Astrocyte (in vitro differentiated cells and primary cell): ENCODE measurements around the gene KDSR. TPM values are rescaled to one million over a fixed set of nuclear protein-coding genes. Genes with fewer than 3 reads are reported as not detected.

Experiments used
- DNase-seq: peaks from one replicate; pipeline ENCODE4 v3.0.0-alpha.2; 2010; ENCODE audit warnings: low read depth
- FAIRE-seq: peaks from 2 replicates; lab custom pipeline; 2011; peaks lifted over from hg19 to GRCh38; lab: Jason Lieb, UNC
- H2AFZ ChIP-seq: 2 replicates; pipeline ENCODE4 v1.6.0; 2012; ENCODE audit warnings: low read depth, low read length, inconsistent platforms
- H3K27ac ChIP-seq: 2 replicates; pipeline ENCODE4 v1.5.1; 2011; ENCODE audit warnings: low read depth, low read length, inconsistent platforms
- H3K27me3 ChIP-seq: 2 replicates; pipeline ENCODE4 v1.6.0; 2011; ENCODE audit warnings: low read length, inconsistent platforms; ENCODE audit not compliant: insufficient read depth
- H3K36me3 ChIP-seq: 2 replicates; pipeline ENCODE4 v1.5.1; 2011; ENCODE audit warnings: low read length, inconsistent platforms; ENCODE audit not compliant: insufficient read depth
- H3K4me1 ChIP-seq: 2 replicates; pipeline ENCODE4 v1.5.1; 2011; ENCODE audit warnings: low read length, inconsistent platforms; ENCODE audit not compliant: insufficient read depth
- H3K4me2 ChIP-seq: 2 replicates; pipeline ENCODE4 v1.6.0; 2012; ENCODE audit warnings: low read length, inconsistent platforms
- H3K4me3 ChIP-seq: 2 replicates; pipeline ENCODE4 v1.5.1; 2011; ENCODE audit warnings: low read depth, mild to moderate bottlenecking, low read length, inconsistent platforms; ENCODE audit not compliant: insufficient read depth
- H3K79me2 ChIP-seq: 2 replicates; pipeline ENCODE4 v1.6.0; 2012; ENCODE audit warnings: mild to moderate bottlenecking, low read length, inconsistent platforms; ENCODE audit not compliant: insufficient read depth
- H3K9ac ChIP-seq: 2 replicates; pipeline ENCODE4 v1.6.0; 2012; ENCODE audit warnings: mild to moderate bottlenecking, low read length, inconsistent platforms
- H3K9me3 ChIP-seq: 2 replicates; pipeline ENCODE4 v1.5.1; 2012; ENCODE audit warnings: low read depth, mild to moderate bottlenecking, low read length, inconsistent platforms; ENCODE audit not compliant: insufficient read depth
- H4K20me1 ChIP-seq: 2 replicates; pipeline ENCODE4 v1.6.0; 2012; ENCODE audit warnings: low read length, inconsistent platforms; ENCODE audit not compliant: insufficient read depth
- H3K27ac Mint-ChIP-seq: one replicate; pipeline ENCODE4 v1.8.0; 2021; ENCODE audit warnings: mild to moderate bottlenecking, mixed read lengths; ENCODE audit not compliant: unreplicated experiment
- H3K27me3 Mint-ChIP-seq: one replicate; pipeline ENCODE4 v1.8.0; 2021; ENCODE audit warnings: low read depth, mixed read lengths; ENCODE audit not compliant: unreplicated experiment
- H3K36me3 Mint-ChIP-seq: one replicate; pipeline ENCODE4 v1.8.0; 2021; ENCODE audit warnings: low read depth, mixed read lengths; ENCODE audit not compliant: unreplicated experiment
- H3K4me1 Mint-ChIP-seq: one replicate; pipeline ENCODE4 v1.8.0; 2021; ENCODE audit warnings: low read depth, mixed read lengths; ENCODE audit not compliant: unreplicated experiment
- H3K4me3 Mint-ChIP-seq: one replicate; pipeline ENCODE4 v1.8.0; 2021; ENCODE audit warnings: mild to moderate bottlenecking, moderate library complexity, mixed read lengths; ENCODE audit not compliant: unreplicated experiment
- H3K9me3 Mint-ChIP-seq: one replicate; pipeline ENCODE4 v1.8.0; 2021; ENCODE audit warnings: mild to moderate bottlenecking, mixed read lengths; ENCODE audit not compliant: unreplicated experiment
- CTCF ChIP-seq: IDR thresholded peaks from 2 replicates; pipeline ENCODE4 v1.5.1; 2011; ENCODE audit warnings: low read depth, mild to moderate bottlenecking, inconsistent platforms, low read length, moderate library complexity; ENCODE audit not compliant: insufficient read depth
- EZH2 ChIP-seq: IDR thresholded peaks from 2 replicates; pipeline ENCODE4 v1.6.1; 2012; ENCODE audit warnings: mild to moderate bottlenecking, low read length, inconsistent platforms; ENCODE audit not compliant: insufficient read depth
- total RNA-seq: library from RNA; stranded (reverse); gene quantifications from 2 replicates; pipeline ENCODE4 v1.2.1, GENCODE V29; 2021

KDSR gene
- total RNA-seq, 1 donor from 2014 or later: 43.7 TPM

DNA sequence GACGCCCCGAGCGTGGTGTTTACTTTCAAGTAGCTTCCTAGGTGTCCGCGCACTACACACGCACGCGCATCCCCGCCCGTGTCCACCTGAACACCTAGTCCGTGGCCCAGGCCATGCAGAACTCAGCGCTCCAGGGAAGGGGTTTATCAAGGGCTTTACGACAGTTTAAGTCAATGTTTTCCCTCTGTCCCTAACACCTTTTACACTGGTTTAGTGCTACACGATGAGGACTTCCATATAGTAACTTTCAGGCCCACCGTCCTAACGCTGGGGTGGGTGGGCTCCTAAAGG is 46.1 kb downstream of the KDSR start:
- Histone ChIP-seq H3K4me2 (peak overlapping the region; percentile 92), H3K9me3 (no peaks in the 10 kb centered on the region), H3K4me1 (peaks cover 16% of the 10 kb centered on the region), H3K27ac (no peak overlapping the region), H4K20me1 (no peaks in the 10 kb centered on the region), H3K27me3 (peaks cover 10% of the 10 kb centered on the region), H3K79me2 (no peaks in the 10 kb centered on the region), H3K4me3 (peak overlapping the region; percentile 57), H3K9ac (peak overlapping the region; percentile 83), H2AFZ (peak overlapping the region; percentile 84), H3K36me3 (no peaks in the 10 kb centered on the region)
- H3K36me3 Mint-ChIP-seq: peaks cover 3% of the 10 kb centered on the region
- no peaks in the 10 kb centered on the region for H3K9me3 Mint-ChIP-seq
- DNase-seq (no peak), FAIRE-seq (no peak)
- H3K27ac Mint-ChIP-seq: no peak overlapping the region
- TF ChIP-seq EZH2: no peak
- no peak for TF ChIP-seq CTCF
- peaks cover 11% of the 10 kb centered on the region for H3K4me1 Mint-ChIP-seq
- peaks cover 19% of the 10 kb centered on the region for H3K27me3 Mint-ChIP-seq
- peak overlapping the region; percentile 87 for H3K4me3 Mint-ChIP-seq

- H4K20me1 ChIP-seq: no peaks in the 10 kb centered on the region
- peak overlapping the region; percentile 92 for H3K4me2 ChIP-seq
- peaks cover 10% of the 10 kb centered on the region for H3K27me3 ChIP-seq
- H3K4me1 Mint-ChIP-seq: peaks cover 11% of the 10 kb centered on the region
- H3K9me3 ChIP-seq: no peaks in the 10 kb centered on the region
- H3K27ac Mint-ChIP-seq: no peak overlapping the region
- no peaks in the 10 kb centered on the region for H3K79me2 ChIP-seq
- peak overlapping the region; percentile 87 for H3K4me3 Mint-ChIP-seq
- peak overlapping the region; percentile 45 for H3K27ac ChIP-seq
- H3K4me3 ChIP-seq: peak overlapping the region; percentile 57
- peaks cover 3% of the 10 kb centered on the region for H3K36me3 Mint-ChIP-seq
- H3K4me1 ChIP-seq: peaks cover 16% of the 10 kb centered on the region
- TF ChIP-seq CTCF (no peak), EZH2 (no peak)
- peak overlapping the region; percentile 83 for H3K9ac ChIP-seq
- H2AFZ ChIP-seq: peak overlapping the region; percentile 84
- FAIRE-seq: no peak
- DNase-seq: peak; percentile 69
- peaks cover 19% of the 10 kb centered on the region for H3K27me3 Mint-ChIP-seq
- no peaks in the 10 kb centered on the region for H3K36me3 ChIP-seq
- no peaks in the 10 kb centered on the region for H3K9me3 Mint-ChIP-seq
Observed at GRCh38 chr18:63320123-63320974, 46.7 kb downstream of the KDSR start.
